H1 (cell line): Measurements from ENCODE around the gene MAML1.

Source experiments
- BCL11A ChIP-seq, 2 experiments: IDR thresholded peaks; one replicate each; pipeline ENCODE4 v1.6.1; 2011; ENCODE audit warnings: low read depth in 2 of 2, low read length in 2 of 2, mild to moderate bottlenecking in 2 of 2
- BRCA1 ChIP-seq: IDR thresholded peaks from 2 replicates; pipeline ENCODE4 v1.6.1; 2012; ENCODE audit warnings: low read depth, low read length, improper control_type of control experiment
- CHD2 ChIP-seq: IDR thresholded peaks from 2 replicates; pipeline ENCODE4 v1.6.1; 2012; ENCODE audit warnings: low read length, improper control_type of control experiment
- CTCF ChIP-seq, 3 experiments: IDR thresholded peaks; 1 replicate in 2 of 3; 2 replicates in 1 of 3; pipeline versions ENCODE4 v1.5.1 to v1.6.1; 2011; ENCODE audit warnings: low read length in 3 of 3, mild to moderate bottlenecking in 3 of 3, inconsistent platforms in 2 of 3, low read depth in 1 of 3, moderate library complexity in 1 of 3; ENCODE audit not compliant: insufficient read depth in 1 of 3; ENCODE audit errors: control extremely low read depth in 1 of 3
- HDAC6 ChIP-seq: IDR thresholded peaks from one replicate; pipeline ENCODE4 v1.7.1; 2012; ENCODE audit warnings: low read depth, mild to moderate bottlenecking, inconsistent platforms, low read length, moderate library complexity
- POLR2A ChIP-seq, 2 experiments: IDR thresholded peaks; 1 replicate in 1 of 2; 2 replicates in 1 of 2; pipeline ENCODE4 v1.6.1; 2011; ENCODE audit warnings: low read depth in 2 of 2, low read length in 2 of 2, mild to moderate bottlenecking in 2 of 2; ENCODE audit errors: control extremely low read depth in 1 of 2
- POLR2AphosphoS5 ChIP-seq: IDR thresholded peaks from 2 replicates; pipeline ENCODE4 v1.6.1; 2011; ENCODE audit warnings: low read depth, low read length
- POU5F1 ChIP-seq: IDR thresholded peaks from 2 replicates; pipeline ENCODE4 v1.6.1; 2011; ENCODE audit warnings: low read depth, mild to moderate bottlenecking, low read length, moderate library complexity
- RAD21 ChIP-seq, 2 experiments: IDR thresholded peaks in 1 of 2; conservative IDR thresholded peaks in 1 of 2; 2 replicates each; pipeline ENCODE4 v1.6.1; 2011; ENCODE audit warnings: low read depth in 2 of 2, low read length in 2 of 2, improper control_type of control experiment in 1 of 2, inconsistent platforms in 1 of 2, mild to moderate bottlenecking in 1 of 2, moderate library complexity in 1 of 2
- RFX5 ChIP-seq: IDR thresholded peaks from 2 replicates; pipeline ENCODE4 v1.6.1; 2011; ENCODE audit warnings: low read depth, low read length, improper control_type of control experiment, borderline replicate concordance
- TAF1 ChIP-seq: IDR thresholded peaks from 2 replicates; pipeline ENCODE4 v1.6.1; 2011; ENCODE audit warnings: mild to moderate bottlenecking, low read depth, low read length
- TBP ChIP-seq: IDR thresholded peaks from 2 replicates; pipeline ENCODE4 v1.6.1; 2011; ENCODE audit warnings: low read depth, low read length, improper control_type of control experiment

DNA sequence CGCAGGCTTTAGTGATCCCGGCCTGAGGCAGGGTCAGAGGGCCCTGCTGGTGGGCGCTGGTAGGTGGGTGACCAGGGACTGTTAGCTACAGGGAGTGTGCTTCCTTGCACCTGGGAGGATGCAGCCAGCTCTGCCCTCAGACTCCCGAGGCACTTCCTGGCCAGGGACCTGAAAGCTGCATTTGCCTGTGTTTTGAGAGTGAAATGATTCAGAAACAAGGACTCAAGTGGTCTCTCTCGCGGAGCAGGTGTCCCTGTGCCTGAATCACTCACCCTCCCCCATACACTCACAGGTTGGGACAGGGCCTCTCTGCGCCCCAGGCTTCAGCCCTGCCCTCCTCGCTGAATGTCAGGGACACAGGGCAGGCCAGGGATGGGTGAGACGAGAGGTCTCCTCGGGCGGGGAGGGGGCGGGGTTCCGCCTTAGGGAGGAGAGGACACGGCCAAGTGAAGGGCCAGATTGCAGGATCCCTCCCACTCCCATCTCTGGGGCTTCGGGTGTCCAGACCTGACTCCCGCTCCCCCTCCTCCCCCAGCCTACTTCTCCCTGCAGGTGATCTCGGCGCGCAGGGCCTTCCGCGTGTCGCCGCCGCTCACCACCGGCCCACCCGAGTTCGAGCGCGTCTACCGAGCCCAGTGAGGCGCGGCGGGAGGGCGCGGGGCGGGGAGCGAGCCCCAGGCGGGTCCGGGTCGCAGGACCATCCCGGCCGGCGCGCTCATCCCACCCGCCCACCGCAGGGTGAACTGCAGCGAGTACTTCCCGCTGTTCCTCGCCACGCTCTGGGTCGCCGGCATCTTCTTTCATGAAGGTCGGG, 62.6 kb downstream of the MAML1 start:
- TF ChIP-seq RAD21 (IDR thresholded peaks at IDR 0.05 in 1 of 2, conservative IDR thresholded peaks at IDR 0.05 in 1 of 2; ENCODE audit: low read depth in 2 of 2, low read length in 2 of 2) (no peak), POLR2A (IDR thresholded peaks at IDR 0.05; ENCODE audit: control extremely low read depth in 1 of 2, low read depth in 2 of 2, low read length in 2 of 2) (no peak; a peak in 1 of 3 replicates), POLR2AphosphoS5 (no peak), CTCF (IDR thresholded peaks at IDR 0.05; ENCODE audit: control extremely low read depth in 1 of 3, insufficient read depth in 1 of 3, low read depth in 1 of 3, low read length in 3 of 3) (no peak), BRCA1 (no peak), CHD2 (no peak), BCL11A (IDR thresholded peaks at IDR 0.05; ENCODE audit: low read depth in 2 of 2, low read length in 2 of 2) (no peak), TBP (no peak), POU5F1 (no peak), TAF1 (no peak), RFX5 (no peak), HDAC6 (no peak)
